PC-3 (cell line): ENCODE data around the gene VWC2. TPM values are rescaled to one million over a fixed set of nuclear protein-coding genes. Genes with fewer than 3 reads are reported as not detected.

Experiments used
- ATAC-seq: fragments of 200-7000 bp; cut with Tn5 transposase; 2 replicates; pipeline ENCODE4 v1.9.1; 2020; ENCODE audit warnings: mild to moderate bottlenecking, moderate library complexity
- BruUV-seq: library from RNA; stranded (reverse); fragments of 400-500 nt; replicated peaks from 2 replicates; lab custom pipeline; 2021; lab: Mats Ljungman, UMichigan
- CTCF ChIA-PET: fragments of 300-600 bp; sonication (Branson Sonifier 250); formaldehyde crosslinking; loops from one replicate; lab custom pipeline; 2022; ENCODE audit warnings: antibody characterized with exemption; lab: Charles Lee
- POLR2A ChIA-PET: fragments of 300-600 bp; sonication (Branson Sonifier 250); formaldehyde crosslinking; loops from one replicate; lab custom pipeline; 2022; ENCODE audit warnings: antibody characterized with exemption; ENCODE audit not compliant: unreplicated experiment; lab: Charles Lee
- DNase-seq: peaks from one replicate; pipeline ENCODE4 v3.0.0-alpha.2; 2015
- H2AFZ ChIP-seq: fragments of 300-600 bp; sonication (generic); 2 replicates; pipeline ENCODE4 v1.6.0; 2016; ENCODE audit warnings: antibody characterized with exemption, low read length
- H3F3A ChIP-seq: fragments of 300-600 bp; sonication (generic); one replicate; pipeline ENCODE4 v1.6.0; 2017; ENCODE audit warnings: antibody characterized with exemption, low read length, control low read depth, mild to moderate bottlenecking; ENCODE audit not compliant: unreplicated experiment
- H3K27ac ChIP-seq: fragments of 300-600 bp; sonication (generic); 2 replicates; pipeline ENCODE4 v1.5.1; 2016; ENCODE audit warnings: mild to moderate bottlenecking, low read length
- H3K27me3 ChIP-seq: fragments of 300-600 bp; sonication (generic); 2 replicates; pipeline ENCODE4 v1.6.1; 2016; ENCODE audit warnings: low read length, mixed read lengths
- H3K36me3 ChIP-seq: fragments of 300-600 bp; sonication (generic); 2 replicates; pipeline ENCODE4 v1.6.1; 2016; ENCODE audit warnings: low read depth, mixed run types, low read length, mixed read lengths
- H3K4me1 ChIP-seq: fragments of 300-600 bp; sonication (generic); 2 replicates; pipeline ENCODE4 v1.5.1; 2016; ENCODE audit warnings: low read length; ENCODE audit not compliant: insufficient read depth
- H3K4me2 ChIP-seq: fragments of 300-600 bp; sonication (generic); 2 replicates; pipeline ENCODE4 v1.6.0; 2016; ENCODE audit warnings: low read length
- H3K4me3 ChIP-seq: fragments of 300-600 bp; sonication (generic); 2 replicates; pipeline ENCODE4 v1.5.1; 2016; ENCODE audit warnings: mild to moderate bottlenecking, low read length, mixed read lengths
- H3K79me2 ChIP-seq: fragments of 300-600 bp; sonication (generic); 2 replicates; pipeline ENCODE4 v1.6.1; 2017; ENCODE audit warnings: low read length, mixed read lengths
- H3K9ac ChIP-seq: fragments of 300-600 bp; sonication (generic); 2 replicates; pipeline ENCODE4 v1.6.0; 2016; ENCODE audit warnings: mild to moderate bottlenecking, low read length
- H3K9me2 ChIP-seq: fragments of 300-600 bp; sonication (generic); replicated peaks from 2 replicates; pipeline ENCODE4 v1.6.1; 2016; ENCODE audit warnings: mixed run types, low read length, mixed read lengths
- H3K9me3 ChIP-seq: fragments of 300-600 bp; sonication (generic); 2 replicates; pipeline ENCODE4 v1.6.1; 2016; ENCODE audit warnings: low read length, mixed read lengths
- H4K20me1 ChIP-seq: fragments of 300-600 bp; sonication (generic); 2 replicates; pipeline ENCODE4 v1.6.1; 2016; ENCODE audit warnings: low read length, mixed read lengths
- CTCF ChIP-seq: fragments of 300-600 bp; sonication (generic); conservative IDR thresholded peaks from 2 replicates; pipeline ENCODE4 v1.5.1; 2017; ENCODE audit warnings: antibody characterized with exemption, low read depth, mild to moderate bottlenecking, low read length
- EZH2 ChIP-seq: fragments of 300-600 bp; sonication (generic); IDR thresholded peaks from one replicate; pipeline ENCODE4 v1.6.1; 2017; ENCODE audit warnings: antibody characterized with exemption, mild to moderate bottlenecking, low read length; ENCODE audit not compliant: unreplicated experiment
- EZH2phosphoT487 ChIP-seq: fragments of 300-600 bp; sonication (generic); IDR thresholded peaks from 2 replicates; pipeline ENCODE4 v1.6.1; 2018; ENCODE audit warnings: mild to moderate bottlenecking, antibody characterized with exemption, low read length, borderline replicate concordance
- intact Hi-C: fragments of 100-400 bp; cut with micrococcal nuclease; formaldehyde crosslinking; loops from 2 replicates; pipeline ENCODE4 v1.9.0; 2023
- total RNA-seq: library from RNA; depleted of rRNA; stranded (reverse); fragments of >200 nt; gene quantifications from 2 replicates; pipeline ENCODE4 v1.2.3, GENCODE V29; 2014

VWC2 gene
- total RNA-seq, 1 experiment from 2014 or later, result not detected

GRCh38 chr7:49931627-49932026 is 158.2 kb downstream of the VWC2 start:
- Histone ChIP-seq H3K9me3 (no peaks in the 10 kb centered on the region), H3K79me2 (no peaks in the 10 kb centered on the region), H3K27me3 (no peaks in the 10 kb centered on the region), H2AFZ (no peak overlapping the region), H4K20me1 (no peaks in the 10 kb centered on the region), H3K4me2 (no peak overlapping the region), H3K9me2 (no peaks in the 10 kb centered on the region), H3K27ac (no peak overlapping the region), H3K4me1 (no peaks in the 10 kb centered on the region), H3K36me3 (no peaks in the 10 kb centered on the region), H3K9ac (no peak overlapping the region), H3K4me3 (no peak overlapping the region), H3F3A (no peaks in the 10 kb centered on the region)
- no peak for DNase-seq
- ChIA-PET POLR2A (no interaction called here), CTCF (no interaction called here)
- no TSS peak for BruUV-seq
- intact Hi-C loops, result no loop called here
- TF ChIP-seq EZH2 (no peak), CTCF (no peak), EZH2phosphoT487 (no peak)
- ATAC-seq, result no peak

GRCh38 chr7:49937608-49938007 is 164.2 kb downstream of the VWC2 start:
- Histone ChIP-seq H4K20me1 (no peaks in the 10 kb centered on the region), H3K9me3 (no peaks in the 10 kb centered on the region), H3F3A (no peaks in the 10 kb centered on the region), H3K4me1 (no peaks in the 10 kb centered on the region), H3K27ac (no peak overlapping the region), H3K79me2 (no peaks in the 10 kb centered on the region), H3K36me3 (no peaks in the 10 kb centered on the region), H2AFZ (no peak overlapping the region), H3K4me3 (no peak overlapping the region), H3K9ac (no peak overlapping the region), H3K27me3 (no peaks in the 10 kb centered on the region), H3K4me2 (no peak overlapping the region), H3K9me2 (no peaks in the 10 kb centered on the region)
- BruUV-seq, result no TSS peak
- no peak for DNase-seq
- TF ChIP-seq CTCF (no peak), EZH2 (no peak), EZH2phosphoT487 (no peak)
- POLR2A ChIA-PET, result no interaction called here
- ATAC-seq, result no peak
- intact Hi-C loops, result no loop called here
- CTCF ChIA-PET, result no interaction called here
